IMR-90 (cell line): ENCODE results near the gene PALLD. TPM values are rescaled to one million over a fixed set of nuclear protein-coding genes. Genes with fewer than 3 reads are reported as not detected.

ENCODE experiments used
- ATAC-seq: fragments of 200-7000 bp; cut with Tn5 transposase; 2 replicates; pipeline ENCODE4 v1.9.1; 2020; ENCODE audit warnings: low read depth, mild to moderate bottlenecking, moderate library complexity
- BruUV-seq: library from RNA; stranded (reverse); fragments of 400-500 nt; replicated peaks from 2 replicates; lab custom pipeline; 2021; lab: Mats Ljungman, UMichigan
- CTCF ChIA-PET: fragments of 300-600 bp; formaldehyde crosslinking; extraction: SDS; loops from one replicate; lab custom pipeline; 2021; ENCODE audit warnings: antibody characterized with exemption; lab: Yijun Ruan, JAX
- POLR2A ChIA-PET: fragments of 300-600 bp; sonication (Branson Sonifier 250); formaldehyde crosslinking; loops from one replicate; lab custom pipeline; 2022; ENCODE audit warnings: antibody characterized with exemption; ENCODE audit not compliant: unreplicated experiment; lab: Charles Lee
- DNase-seq: peaks from one replicate; pipeline ENCODE4 v3.0.0; 2013
- H2AFZ ChIP-seq: replicated peaks from 2 replicates; pipeline ENCODE3; 2013; ENCODE audit warnings: low read length, mild to moderate bottlenecking; ENCODE audit not compliant: poor library complexity
- H2AK5ac ChIP-seq: 2 replicates; pipeline ENCODE4 v1.6.1; 2013; ENCODE audit warnings: low read depth, low read length, inconsistent platforms
- H2AK9ac ChIP-seq: replicated peaks from 2 replicates; pipeline ENCODE3; 2013; ENCODE audit warnings: mild to moderate bottlenecking, low read depth, low read length, moderate library complexity; ENCODE audit not compliant: poor library complexity
- H2BK120ac ChIP-seq: 2 replicates; pipeline ENCODE4 v1.6.1; 2013; ENCODE audit warnings: low read depth, low read length, inconsistent platforms
- H2BK15ac ChIP-seq: 3 replicates; pipeline ENCODE4 v1.6.1; 2013; ENCODE audit warnings: low read depth, low read length, inconsistent platforms
- H2BK20ac ChIP-seq: 2 replicates; pipeline ENCODE4 v1.6.1; 2013; ENCODE audit warnings: low read depth, mild to moderate bottlenecking, inconsistent platforms, low read length, moderate library complexity
- H2BK5ac ChIP-seq: 2 replicates; pipeline ENCODE4 v1.6.1; 2013; ENCODE audit warnings: mild to moderate bottlenecking, low read depth, low read length, inconsistent platforms; ENCODE audit not compliant: poor library complexity, severe bottlenecking
- H3K14ac ChIP-seq: replicated peaks from 2 replicates; pipeline ENCODE4 v1.6.1; 2013; ENCODE audit warnings: low read depth, low read length, inconsistent platforms
- H3K18ac ChIP-seq: 2 replicates; pipeline ENCODE4 v1.6.1; 2013; ENCODE audit warnings: low read depth, low read length, control low read depth
- H3K23ac ChIP-seq: 2 replicates; pipeline ENCODE4 v1.6.1; 2013; ENCODE audit warnings: low read depth, low read length, inconsistent platforms
- H3K27ac ChIP-seq: 2 replicates; pipeline ENCODE4 v1.5.1; 2013; ENCODE audit warnings: mild to moderate bottlenecking, control low read depth, low read length; ENCODE audit not compliant: insufficient read depth
- H3K27me3 ChIP-seq: 2 replicates; pipeline ENCODE4 v1.6.1; 2013; ENCODE audit warnings: low read length; ENCODE audit not compliant: control insufficient read depth, insufficient read depth
- H3K36me3 ChIP-seq: 2 replicates; pipeline ENCODE4 v1.6.1; 2013; ENCODE audit warnings: low read length, mixed read lengths; ENCODE audit not compliant: control insufficient read depth, insufficient read depth
- H3K4ac ChIP-seq: 2 replicates; pipeline ENCODE4 v1.6.1; 2013; ENCODE audit warnings: low read depth, low read length, inconsistent platforms
- H3K4me1 ChIP-seq: 2 replicates; pipeline ENCODE4 v1.6.1; 2013; ENCODE audit warnings: low read length, mixed read lengths; ENCODE audit not compliant: control insufficient read depth, insufficient read depth
- H3K4me2 ChIP-seq: 2 replicates; pipeline ENCODE4 v1.6.1; 2013; ENCODE audit warnings: low read depth, mild to moderate bottlenecking, control low read depth, low read length, moderate library complexity
- H3K4me3 ChIP-seq: 2 replicates; pipeline ENCODE4 v1.5.1; 2013; ENCODE audit warnings: low read depth, mild to moderate bottlenecking, control low read depth, low read length, moderate library complexity; ENCODE audit not compliant: insufficient read depth
- H3K56ac ChIP-seq: 2 replicates; pipeline ENCODE4 v1.6.1; 2013; ENCODE audit warnings: low read length, inconsistent platforms; ENCODE audit not compliant: insufficient read depth; ENCODE audit errors: extremely low read depth
- H3K79me1 ChIP-seq, 2 experiments: 2 replicates each; pipeline ENCODE4 v1.6.1; 2013; ENCODE audit warnings: low read length in 2 of 2, inconsistent platforms in 1 of 2, low read depth in 1 of 2
- H3K9ac ChIP-seq: 2 replicates; pipeline ENCODE4 v1.6.1; 2013; ENCODE audit warnings: low read depth, low read length, control low read depth
- H3K9me1 ChIP-seq: 2 replicates; pipeline ENCODE4 v1.6.1; 2013; ENCODE audit warnings: low read length, inconsistent platforms; ENCODE audit not compliant: insufficient read depth
- H3K9me3 ChIP-seq: 2 replicates; pipeline ENCODE4 v1.6.1; 2013; ENCODE audit warnings: low read length; ENCODE audit not compliant: control insufficient read depth, insufficient read depth
- H4K20me1 ChIP-seq: 2 replicates; pipeline ENCODE4 v1.6.1; 2013; ENCODE audit warnings: low read length, inconsistent platforms; ENCODE audit not compliant: insufficient read depth
- H4K5ac ChIP-seq: 2 replicates; pipeline ENCODE4 v1.6.1; 2013; ENCODE audit warnings: mild to moderate bottlenecking, low read depth, low read length, control low read depth
- H4K8ac ChIP-seq, 2 experiments: 2 replicates each; pipeline ENCODE4 v1.6.1; 2013; ENCODE audit warnings: low read depth in 2 of 2, low read length in 2 of 2, control low read depth in 1 of 2, inconsistent platforms in 1 of 2
- H4K91ac ChIP-seq: 2 replicates; pipeline ENCODE4 v1.6.1; 2013; ENCODE audit warnings: low read depth, low read length, inconsistent platforms; ENCODE audit not compliant: insufficient read depth
- BHLHE40 ChIP-seq: fragments of 150-350 bp; IDR thresholded peaks from 2 replicates; pipeline ENCODE4 v1.6.1; 2016; ENCODE audit warnings: mild to moderate bottlenecking, low read depth, low read length
- CEBPB ChIP-seq: IDR thresholded peaks from 2 replicates; pipeline ENCODE4 v1.6.1; 2012; ENCODE audit warnings: low read depth, low read length, improper control_type of control experiment
- FOS ChIP-seq: fragments of 150-350 bp; IDR thresholded peaks from 2 replicates; pipeline ENCODE4 v1.6.1; 2016; ENCODE audit warnings: low read depth, low read length
- MXI1 ChIP-seq: IDR thresholded peaks from 2 replicates; pipeline ENCODE4 v1.6.1; 2012; ENCODE audit warnings: low read depth, mild to moderate bottlenecking, low read length, moderate library complexity, borderline replicate concordance
- RCOR1 ChIP-seq: IDR thresholded peaks from 2 replicates; pipeline ENCODE4 v1.6.1; 2012; ENCODE audit warnings: mild to moderate bottlenecking, low read length, improper control_type of control experiment; ENCODE audit not compliant: insufficient replicate concordance
- USF2 ChIP-seq: fragments of 150-350 bp; IDR thresholded peaks from 2 replicates; pipeline ENCODE4 v1.6.1; 2017; ENCODE audit warnings: mild to moderate bottlenecking, antibody characterized with exemption, low read length, low read depth
- WGBS, 2 experiments: methylation state at CpG; one replicate each; pipeline versions ENCODE4 v1.1.5 to v1.1.7; 2013; ENCODE audit warnings: missing lambda C conversion rate in 2 of 2; ENCODE audit not compliant: insufficient read length in 1 of 2; ENCODE audit errors: extremely low coverage in 2 of 2; 5-methylcytosine and 5-hydroxymethylcytosine counted together
- dilution Hi-C: fragments of 300-500 bp; cut with HindIII; formaldehyde crosslinking; loops from one replicate; pipeline ENCODE4 v1.14.3; 2018; ENCODE audit warnings: low sequenced_read_pairs; ENCODE audit not compliant: unreplicated experiment
- in situ Hi-C: fragments of 300-500 bp; cut with MboI; formaldehyde crosslinking; loops from 3 replicates; pipeline ENCODE4 v1.14.3; 2019; ENCODE audit warnings: low sequenced_read_pairs, inconsistent platforms, mixed read lengths
- intact Hi-C: fragments of 100-400 bp; cut with micrococcal nuclease; formaldehyde crosslinking; loops from 2 replicates; pipeline ENCODE4 v1.10.0; 2022
- polyA plus RNA-seq, 3 experiments: library from polyadenylated mRNA; depleted of rRNA; stranded (reverse); fragments of >200 nt; gene quantifications; 2 replicates each; pipeline ENCODE4 v1.2.3, GENCODE V29; 2012; ENCODE audit warnings: low replicate concordance in 1 of 3
- total RNA-seq: library from RNA; depleted of rRNA; stranded (reverse); fragments of >200 nt; gene quantifications from 2 replicates; pipeline ENCODE4 v1.2.3, GENCODE V29; 2012

PALLD gene
- total and polyA plus RNA-seq, 2 of the 4 experiments (the other 2 are of a cell fraction) = 91.0 to 91.9 TPM

- peak overlapping the region; percentile 96 for H2BK120ac ChIP-seq
- peak overlapping the region; percentile 99 for H3K56ac ChIP-seq
- dilution Hi-C loops = no loop called here
- 41% methylated on average over 5 of the region's 7 CpGs; no CpG with 5 or more reads in 1 of the 2 experiments for WGBS, 2 experiments
- H3K27me3 ChIP-seq = no peaks in the 10 kb centered on the region
- H2AK9ac ChIP-seq = no peak overlapping the region
- H3K4me1 ChIP-seq = peaks cover 10% of the 10 kb centered on the region
- no peaks in the 10 kb centered on the region for H4K20me1 ChIP-seq
- intact Hi-C loops = loop anchor here (1.0 to 10.0 kb wide), 4 partner anchors 152 to 350 kb away; partner anchors contain the start of gene DDX60
- DNase-seq (peak; percentile 85), ATAC-seq (peak; percentile 21; the same call in 1 of the 2 replicates)
- H3K4ac ChIP-seq = peak overlapping the region; percentile 91
- H2BK5ac ChIP-seq = peak overlapping the region; percentile 94
- ChIA-PET POLR2A (interaction anchor here (2.0 kb wide), 1 partner anchor 353 kb away, joined by 4 read pairs; no protein-coding TSS in a partner anchor), CTCF (no interaction called here)
- in situ Hi-C loops = no loop called here
- H3K27ac ChIP-seq = peak overlapping the region; percentile 80
- peak overlapping the region; percentile 90 to 97 for H4K8ac ChIP-seq
- no peaks in the 10 kb centered on the region for H3K9me3 ChIP-seq
- H3K79me1 ChIP-seq = peaks cover 9 to 13% of the 10 kb centered on the region in 2 experiments
- peak overlapping the region; percentile 77 for H2BK15ac ChIP-seq
- H2BK20ac ChIP-seq = peak overlapping the region; percentile 93
- H3K14ac ChIP-seq = peak overlapping the region; percentile 98
- BruUV-seq = no TSS peak
- peak overlapping the region; percentile 62 for H3K4me3 ChIP-seq
- peak overlapping the region; percentile 93 for H3K4me2 ChIP-seq
- peak overlapping the region; percentile 96 for H3K23ac ChIP-seq
- peaks cover 3% of the 10 kb centered on the region; the same call in 1 of the 2 replicates for H3K9me1 ChIP-seq
- H3K36me3 ChIP-seq = no peaks in the 10 kb centered on the region
- peak overlapping the region; percentile 73 for H3K9ac ChIP-seq
- peak; percentile 10 for TF ChIP-seq RCOR1
- no peak for TF ChIP-seq USF2
- peak; percentile 81 for TF ChIP-seq FOS
- peak; percentile 91 for TF ChIP-seq CEBPB
- TF ChIP-seq MXI1 = no peak
- TF ChIP-seq BHLHE40 = no peak
- peak overlapping the region; percentile 51 for H2AFZ ChIP-seq
- peak overlapping the region; percentile 85 for H4K5ac ChIP-seq
- H4K91ac ChIP-seq = peak overlapping the region; percentile 92
- H3K18ac ChIP-seq = peak overlapping the region; percentile 87
- peak overlapping the region; percentile 69; the same call in 1 of the 2 replicates for H2AK5ac ChIP-seq
Measured at GRCh38 chr4:168480931-168481611, 15.8 kb upstream of the PALLD start.
